GM18507 (cell line): Measurements from ENCODE around the gene ZNF628.
A peak's percentile ranks its signal among the peaks of the same experiment; 100 is the strongest.

ENCODE experiments used
- DNase-seq: peaks from one replicate; pipeline ENCODE4 v3.0.0; 2011; ENCODE audit warnings: low read depth; ENCODE audit not compliant: insufficient read length; ENCODE audit errors: extremely low spot score
- FAIRE-seq: peaks from 2 replicates; lab custom pipeline; 2011; peaks lifted over from hg19 to GRCh38; lab: Jason Lieb, UNC

ZNF628 gene

GRCh38 chr19:55481794-55482155, 5.4 kb downstream of the ZNF628 start:
- no peak for FAIRE-seq
- DNase-seq: no peak

GRCh38 chr19:55482156-55482961, 5.9 kb downstream of the ZNF628 start:
- no peak for DNase-seq

DNA sequence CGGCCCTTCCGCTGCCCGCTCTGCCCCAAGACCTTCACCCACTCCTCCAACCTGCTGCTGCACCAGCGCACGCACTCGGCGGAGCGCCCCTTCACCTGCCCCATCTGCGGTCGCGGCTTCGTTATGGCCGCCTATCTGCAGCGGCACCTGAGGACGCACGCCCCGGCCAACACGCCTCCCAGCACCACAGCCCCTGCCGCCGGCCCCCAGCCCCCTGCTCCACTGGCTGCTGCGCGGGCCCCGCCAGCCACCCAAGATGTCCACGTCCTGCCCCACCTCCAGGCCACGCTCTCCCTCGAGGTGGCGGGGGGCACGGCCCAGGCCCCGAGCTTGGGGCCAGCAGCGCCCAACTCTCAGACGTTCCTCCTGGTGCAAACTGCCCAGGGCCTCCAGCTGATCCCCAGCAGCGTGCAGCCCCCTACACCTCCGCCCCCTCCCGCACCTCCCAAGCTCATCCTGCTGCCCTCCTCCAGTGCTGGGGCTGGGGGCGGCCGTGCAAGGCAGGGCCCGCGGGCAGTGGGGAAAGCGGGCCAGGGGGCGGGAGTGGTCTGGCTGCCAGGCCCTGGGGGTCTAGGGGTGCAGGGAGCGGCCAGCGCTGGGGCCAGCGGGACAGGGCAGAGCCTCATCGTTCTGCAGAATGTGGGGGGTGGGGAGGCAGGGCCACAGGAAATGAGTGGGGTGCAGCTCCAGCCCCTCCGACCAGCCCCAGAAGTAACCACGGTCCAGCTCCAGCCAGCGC, 6.7 kb downstream of the ZNF628 start:
- FAIRE-seq (no peak), DNase-seq (no peak)

More at GRCh38 chr19:55482156-55482961, 5.9 kb downstream of the ZNF628 start:
- no peak for FAIRE-seq

- FAIRE-seq (no peak), DNase-seq (no peak)
Observed at GRCh38 chr19:55483706-55484592, 7.5 kb downstream of the ZNF628 start.

DNA sequence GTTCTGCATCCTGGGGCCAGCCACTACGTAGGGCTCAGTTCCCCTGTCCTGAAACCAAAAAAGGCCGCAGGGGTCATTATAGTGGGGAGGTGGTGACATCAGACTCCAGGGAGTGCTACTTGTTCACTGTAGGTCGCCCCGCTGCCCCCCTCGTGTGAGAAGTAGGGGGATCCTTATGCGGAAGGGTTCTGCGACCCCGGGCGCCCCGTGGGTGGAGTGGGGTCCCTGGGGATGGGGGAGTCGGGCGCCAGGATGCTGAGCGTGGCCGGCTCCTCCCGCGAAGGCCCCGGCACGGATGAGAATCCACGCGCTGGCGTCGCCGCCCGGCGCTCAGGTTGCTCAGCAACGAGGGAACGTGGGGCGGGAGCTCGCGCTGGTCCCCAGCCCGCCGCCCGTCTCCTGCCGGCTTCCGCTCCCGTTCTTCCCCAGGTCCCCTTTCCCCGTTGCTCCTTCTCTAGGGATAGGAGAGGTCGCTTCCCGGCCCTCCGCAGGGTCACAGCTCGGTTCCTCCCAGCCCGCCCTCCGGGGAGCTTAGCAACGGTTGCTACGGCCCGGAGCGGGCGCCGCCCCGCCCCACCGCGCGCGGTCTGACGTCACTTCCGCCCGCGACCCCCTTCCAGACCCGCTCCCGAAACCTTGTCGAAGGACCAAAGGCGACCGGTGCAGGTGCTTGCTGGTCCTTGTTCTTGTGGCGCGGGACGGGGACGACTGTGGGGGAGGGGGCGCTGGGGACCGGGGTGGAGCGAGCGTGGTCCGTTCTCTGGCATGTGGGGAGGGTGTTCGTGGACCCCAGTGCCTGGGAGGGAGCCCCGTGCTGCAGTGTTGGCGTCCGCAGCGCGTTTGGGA, 8.4 kb downstream of the ZNF628 start, which contains the start of gene NAT14:
TSS of gene NAT14 (plus strand) at position 596 of the 846 bp plus-strand sequence. CDS start 521 bp downstream, outside the sequence.
- FAIRE-seq (peak; percentile 76), DNase-seq (peak; percentile 85)

- FAIRE-seq (no peak), DNase-seq (no peak)
Observed at GRCh38 chr19:55485439-55486011, 9.1 kb downstream of the ZNF628 start.

DNA sequence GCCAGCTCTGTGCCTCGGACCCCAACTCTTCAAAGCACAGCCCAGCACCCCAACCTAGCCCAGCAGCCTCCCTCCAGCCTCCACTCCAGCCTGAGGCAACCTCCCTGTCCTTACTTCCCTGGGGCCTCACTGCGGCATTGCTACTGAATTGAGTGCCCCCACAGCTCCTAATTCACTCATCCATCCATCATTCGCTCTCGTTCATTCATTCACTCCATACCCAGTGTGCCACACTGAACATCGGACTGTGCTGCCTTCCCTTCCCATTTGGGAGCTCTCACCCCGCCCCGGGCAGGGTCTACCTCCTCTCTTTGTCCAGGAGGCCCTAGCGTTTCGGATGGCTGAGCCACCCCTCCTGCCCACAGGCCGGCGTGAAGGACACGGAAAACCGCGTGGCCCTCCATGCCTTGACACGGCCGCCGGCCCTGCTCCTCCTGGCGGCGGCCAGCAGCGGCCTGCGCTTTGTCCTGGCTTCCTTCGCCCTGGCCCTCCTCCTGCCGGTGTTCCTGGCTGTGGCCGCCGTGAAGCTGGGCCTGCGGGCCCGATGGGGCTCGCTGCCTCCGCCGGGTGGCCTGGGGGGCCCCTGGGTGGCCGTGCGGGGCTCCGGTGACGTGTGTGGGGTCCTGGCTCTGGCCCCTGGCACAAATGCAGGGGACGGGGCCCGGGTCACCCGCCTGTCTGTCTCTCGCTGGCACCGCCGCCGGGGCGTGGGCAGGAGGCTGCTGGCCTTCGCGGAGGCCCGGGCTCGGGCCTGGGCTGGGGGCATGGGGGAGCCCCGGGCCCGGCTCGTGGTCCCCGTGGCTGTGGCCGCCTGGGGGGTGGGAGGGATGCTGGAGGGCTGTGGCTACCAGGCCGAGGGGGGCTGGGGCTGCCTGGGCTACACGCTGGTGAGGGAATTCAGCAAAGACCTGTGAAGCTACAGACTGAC, 9.9 kb downstream of the ZNF628 start:
- FAIRE-seq: no peak

DNA sequence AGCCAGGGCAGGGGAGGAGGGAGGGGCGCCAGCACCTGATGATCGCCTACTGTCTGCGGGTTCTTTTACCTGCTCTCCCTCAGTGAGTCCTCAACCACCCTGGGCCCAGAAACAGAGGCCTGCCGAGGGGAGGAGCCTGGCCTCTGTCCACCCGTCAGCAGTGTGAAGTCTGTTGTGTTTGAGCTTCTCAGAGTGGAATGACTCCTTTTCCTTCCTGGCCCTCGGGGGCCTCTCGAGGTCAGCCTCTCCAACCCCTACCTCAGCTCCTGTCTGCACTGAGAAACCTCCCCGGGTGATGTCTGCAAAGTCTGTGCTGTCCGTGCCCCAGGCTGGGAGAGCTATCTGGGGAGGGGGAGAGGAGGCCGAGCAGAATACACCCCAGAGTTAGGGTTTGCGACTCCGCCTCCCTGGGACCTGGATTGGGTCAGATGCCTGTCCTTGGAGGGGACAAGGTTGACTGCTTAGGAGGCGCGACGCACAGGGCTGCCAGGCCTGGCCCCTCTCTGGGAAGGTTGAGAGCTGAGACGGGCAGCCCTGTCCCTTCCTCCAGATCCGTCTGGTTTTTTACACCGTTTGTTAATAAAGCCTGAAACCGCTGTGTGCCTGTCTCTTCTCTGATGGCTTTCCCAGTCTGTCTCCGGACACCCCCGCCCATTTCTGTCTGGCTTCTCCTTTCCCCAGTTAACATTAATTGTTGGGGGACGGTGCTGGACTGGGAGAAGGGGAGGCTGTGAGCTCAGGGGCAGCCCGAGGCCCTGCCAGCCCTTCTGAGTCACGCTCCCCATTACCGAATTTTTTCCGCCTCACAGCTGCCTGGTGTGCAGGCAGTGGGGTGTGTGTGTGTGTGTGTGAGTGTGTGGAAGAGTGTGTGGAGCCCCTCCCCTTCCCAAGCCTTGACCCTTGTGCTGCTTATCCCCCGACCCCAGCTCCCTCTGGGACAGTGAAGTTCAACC, 10.8 kb downstream of the ZNF628 start:
- DNase-seq (no peak), FAIRE-seq (no peak)

More for the DNA sequence above, 9.9 kb downstream of the ZNF628 start:
- no peak for DNase-seq

- DNase-seq: no peak
- no peak for FAIRE-seq
Observed at GRCh38 chr19:55487924-55488687, 11.7 kb downstream of the ZNF628 start, which contains the start of gene SSC5D. Gene SSC5D, plus strand, starts transcription at chr19:55488436. Its CDS starts 154 bp downstream, at chr19:55488590.

- FAIRE-seq (no peak), DNase-seq (no peak)
Observed at GRCh38 chr19:55488986-55489710, 12.7 kb downstream of the ZNF628 start.

- FAIRE-seq: no peak
- no peak for DNase-seq
Observed at GRCh38 chr19:55489711-55490477, 13.5 kb downstream of the ZNF628 start.

GRCh38 chr19:55490478-55491432, 14.3 kb downstream of the ZNF628 start:
- no peak for DNase-seq
- FAIRE-seq: no peak
